RPMI7951 (cell line): ENCODE results near the gene PAPPA. TPM values are rescaled to one million over a fixed set of nuclear protein-coding genes. Genes with fewer than 3 reads are reported as not detected.

Experiments used
- DNase-seq: peaks from one replicate; pipeline ENCODE4 v3.0.0-alpha.2; 2012; ENCODE audit warnings: low read depth
- total RNA-seq: library from RNA; depleted of rRNA; stranded (reverse); fragments of >200 nt; shearing (Covaris generic); gene quantifications from 2 replicates; pipeline ENCODE4 v1.2.3, GENCODE V29; 2014

The PAPPA gene
- total RNA-seq, 1 experiment from 2014 or later: 0.24 TPM

- DNase-seq: no peak
Observed at GRCh38 chr9:116181853-116182610, 28.4 kb downstream of the PAPPA start.

- no peak for DNase-seq
Observed at GRCh38 chr9:116182876-116183275, 29.3 kb downstream of the PAPPA start.

GRCh38 chr9:116187570-116188170 is 34.1 kb downstream of the PAPPA start:
- DNase-seq: no peak

GRCh38 chr9:116189683-116190082 is 36.1 kb downstream of the PAPPA start:
- DNase-seq: no peak

GRCh38 chr9:116190637-116191396 is 37.2 kb downstream of the PAPPA start:
- peak; percentile 67 for DNase-seq

- no peak for DNase-seq
Observed at GRCh38 chr9:116191576-116192415, 38.2 kb downstream of the PAPPA start.

GRCh38 chr9:116193636-116194035 is 40.0 kb downstream of the PAPPA start:
- DNase-seq: peak; percentile 78

GRCh38 chr9:116196806-116197205 is 43.2 kb downstream of the PAPPA start:
- no peak for DNase-seq

GRCh38 chr9:116198344-116198743 is 44.8 kb downstream of the PAPPA start:
- DNase-seq: no peak

- DNase-seq: peak; percentile 16
Observed at GRCh38 chr9:116202219-116202912, 48.8 kb downstream of the PAPPA start.

- no peak for DNase-seq
Observed at GRCh38 chr9:116204252-116204882, 50.8 kb downstream of the PAPPA start.

GRCh38 chr9:116207371-116208111 is 54.0 kb downstream of the PAPPA start:
- peak; percentile 22 for DNase-seq

GRCh38 chr9:116208417-116209232 is 55.0 kb downstream of the PAPPA start:
- DNase-seq: peak; percentile 27

GRCh38 chr9:116209414-116210116 is 56.0 kb downstream of the PAPPA start:
- DNase-seq: no peak

GRCh38 chr9:116212986-116213692 is 59.5 kb downstream of the PAPPA start:
- DNase-seq: no peak

- DNase-seq: no peak
Observed at GRCh38 chr9:116213693-116214047, 60.1 kb downstream of the PAPPA start.

GRCh38 chr9:116218399-116218798 is 64.8 kb downstream of the PAPPA start:
- no peak for DNase-seq

GRCh38 chr9:116219686-116220085 is 66.1 kb downstream of the PAPPA start:
- no peak for DNase-seq
